Endothelial cell of umbilical vein (primary cell): ENCODE results near the gene PRR5L. TPM values are rescaled to one million over a fixed set of nuclear protein-coding genes. Genes with fewer than 3 reads are reported as not detected.

Experiments
- BruUV-seq: library from RNA; stranded (reverse); fragments of 400-500 nt; replicated peaks from 2 replicates; lab custom pipeline; 2021; lab: Mats Ljungman, UMichigan
- CTCF ChIA-PET: fragments of 300-600, 350-600 bp; sonication (Branson Sonifier 250); formaldehyde crosslinking; loops from one replicate; lab custom pipeline; 2021; ENCODE audit warnings: antibody characterized with exemption, inconsistent platforms; lab: Charles Lee
- POLR2A ChIA-PET: fragments of 300-600, 350-600 bp; sonication (Branson Sonifier 250); formaldehyde crosslinking; loops from one replicate; lab custom pipeline; 2021; ENCODE audit warnings: antibody characterized with exemption, inconsistent platforms; lab: Charles Lee
- DNase-seq: peaks from one replicate; pipeline ENCODE4 v3.0.0-alpha.2; 2011; ENCODE audit warnings: low read depth, low spot score
- FAIRE-seq: peaks from 2 replicates; lab custom pipeline; 2011; peaks lifted over from hg19 to GRCh38; lab: Jason Lieb, UNC
- H2AFZ ChIP-seq: 2 replicates; pipeline ENCODE4 v1.6.0; 2012; ENCODE audit warnings: low read depth, low read length, control low read depth, inconsistent platforms
- H3K27ac ChIP-seq: 2 replicates; pipeline ENCODE4 v1.5.1; 2011; ENCODE audit warnings: low read depth, mild to moderate bottlenecking, control low read depth, low read length, moderate library complexity; ENCODE audit not compliant: insufficient read depth
- H3K27me3 ChIP-seq, 2 experiments: 2 replicates each; pipeline versions ENCODE4 v1.6.0 to v1.6.1; 2011; ENCODE audit warnings: low read length in 2 of 2, mixed read lengths in 1 of 2; ENCODE audit not compliant: control insufficient read depth in 2 of 2, insufficient read depth in 2 of 2
- H3K36me3 ChIP-seq, 2 experiments: 2 replicates in 1 of 2; 3 replicates in 1 of 2; pipeline ENCODE4 v1.5.1; 2011; ENCODE audit warnings: low read length in 2 of 2, mild to moderate bottlenecking in 1 of 2, moderate library complexity in 1 of 2; ENCODE audit not compliant: control insufficient read depth in 2 of 2, insufficient read depth in 2 of 2; ENCODE audit errors: extremely low read depth in 1 of 2
- H3K4me1 ChIP-seq: 3 replicates; pipeline ENCODE4 v1.5.1; 2011; ENCODE audit warnings: mild to moderate bottlenecking, low read length; ENCODE audit not compliant: control insufficient read depth, insufficient read depth; ENCODE audit errors: extremely low read depth
- H3K4me2 ChIP-seq: 2 replicates; pipeline ENCODE4 v1.6.1; 2011; ENCODE audit warnings: low read length, control low read depth, mixed read lengths; ENCODE audit not compliant: insufficient read depth
- H3K4me3 ChIP-seq, 3 experiments: fragments of 200-600 bp in 1 of 3; sonication (generic), shearing (Covaris generic) in 1 of 3; replicated peaks in 1 of 3; 2 replicates each; pipeline ENCODE4 v1.5.1; 2011 to 2016; ENCODE audit warnings: control low read depth in 3 of 3, low read length in 3 of 3, mild to moderate bottlenecking in 2 of 3, inconsistent platforms in 1 of 3, low read depth in 1 of 3, moderate library complexity in 1 of 3; ENCODE audit not compliant: insufficient read depth in 1 of 3
- H3K79me2 ChIP-seq: 2 replicates; pipeline ENCODE4 v1.6.0; 2012; ENCODE audit warnings: low read length, inconsistent platforms; ENCODE audit not compliant: control insufficient read depth, insufficient read depth
- H3K9ac ChIP-seq: replicated peaks from 2 replicates; pipeline ENCODE3; 2011; ENCODE audit warnings: low read length, control low read depth; ENCODE audit not compliant: insufficient read depth; ENCODE audit errors: extremely low read depth
- H3K9me1 ChIP-seq: replicated peaks from 3 replicates; pipeline ENCODE4 v1.6.0; 2011; ENCODE audit warnings: mild to moderate bottlenecking, low read length; ENCODE audit not compliant: control insufficient read depth, insufficient read depth; ENCODE audit errors: extremely low read depth
- H3K9me3 ChIP-seq: replicated peaks from 2 replicates; pipeline ENCODE4 v1.5.1; 2012; ENCODE audit warnings: low read length, inconsistent platforms; ENCODE audit not compliant: control insufficient read depth, insufficient read depth
- H4K20me1 ChIP-seq: replicated peaks from 2 replicates; pipeline ENCODE3; 2011; ENCODE audit warnings: mild to moderate bottlenecking, low read length; ENCODE audit not compliant: control insufficient read depth, insufficient read depth; ENCODE audit errors: extremely low read depth
- EZH2 ChIP-seq: IDR thresholded peaks from 2 replicates; pipeline ENCODE4 v1.6.1; 2012; ENCODE audit warnings: borderline replicate concordance, low read depth, mild to moderate bottlenecking, moderate library complexity, low read length, inconsistent platforms; ENCODE audit not compliant: severe bottlenecking
- FOS ChIP-seq: IDR thresholded peaks from 2 replicates; pipeline ENCODE4 v1.6.1; 2011; ENCODE audit warnings: mild to moderate bottlenecking, low read length, moderate library complexity, borderline replicate concordance; ENCODE audit not compliant: insufficient read depth
- GATA2 ChIP-seq: IDR thresholded peaks from 2 replicates; pipeline ENCODE4 v1.7.0; 2011; ENCODE audit warnings: low read depth, mild to moderate bottlenecking, moderate library complexity, mixed read lengths, low read length; ENCODE audit not compliant: insufficient read length, insufficient read depth
- JUN ChIP-seq: IDR thresholded peaks from 2 replicates; pipeline ENCODE4 v1.6.1; 2011; ENCODE audit warnings: borderline replicate concordance, low read depth; ENCODE audit not compliant: insufficient read length, insufficient read depth
- MYC ChIP-seq: IDR thresholded peaks from one replicate; pipeline ENCODE4 v1.6.1; 2011; ENCODE audit warnings: mild to moderate bottlenecking, low read depth, low read length
- POLR2A ChIP-seq: IDR thresholded peaks from 2 replicates; pipeline ENCODE4 v1.6.1; 2012; ENCODE audit warnings: low read depth, mild to moderate bottlenecking, control low read depth, low read length
- POLR2AphosphoS5 ChIP-seq: IDR thresholded peaks from 2 replicates; pipeline ENCODE4 v1.6.1; 2012; ENCODE audit warnings: low read depth, mild to moderate bottlenecking, control low read depth, low read length, moderate library complexity; ENCODE audit not compliant: insufficient read depth
- dilution Hi-C: fragments of 300-500 bp; cut with MboI; formaldehyde crosslinking; loops from one replicate; pipeline ENCODE4 v1.15.0; 2019; ENCODE audit warnings: low sequenced_read_pairs; ENCODE audit not compliant: extremely low pct_ligation_motif_present
- intact Hi-C: fragments of 100-400 bp; cut with micrococcal nuclease; formaldehyde crosslinking; loops from one replicate; pipeline ENCODE4 v1.10.0; 2022
- polyA plus RNA-seq, 4 experiments: library from polyadenylated mRNA; depleted of rRNA in 3 of 4; stranded (reverse) in 3 of 4; unstranded in 1 of 4; fragments of >200 nt; gene quantifications; 2 replicates each; pipeline versions ENCODE4 v1.2.1 to v1.2.3, GENCODE V29; 2011 to 2012; ENCODE audit warnings: missing spikeins in 1 of 4
- total RNA-seq: library from RNA; stranded (reverse); gene quantifications from 2 replicates; pipeline ENCODE4 v1.2.3, GENCODE V29; 2021
- TF ChIP-seq, protein P1 (sequence below): IDR thresholded peaks from 2 replicates; pipeline ENCODE4 v1.6.1; 2011; ENCODE audit not compliant: insufficient read depth, insufficient read length
- TF ChIP-seq, protein P2 (sequence below), 2 donors: IDR thresholded peaks; 1 replicate in 1 of 2; 2 replicates in 1 of 2; pipeline ENCODE4 v1.5.1; 2011; ENCODE audit warnings: low read length in 2 of 2, mild to moderate bottlenecking in 2 of 2, moderate library complexity in 2 of 2, control low read depth in 1 of 2, inconsistent platforms in 1 of 2, low read depth in 1 of 2; ENCODE audit not compliant: insufficient read depth in 1 of 2; ENCODE audit errors: extremely low read depth in 1 of 2

PRR5L gene
- total and polyA plus RNA-seq, 2 donors (not counting 3 experiments of a cell fraction or from before 2014, with no cell fraction given): 2.5 to 6.1 TPM

DNA sequence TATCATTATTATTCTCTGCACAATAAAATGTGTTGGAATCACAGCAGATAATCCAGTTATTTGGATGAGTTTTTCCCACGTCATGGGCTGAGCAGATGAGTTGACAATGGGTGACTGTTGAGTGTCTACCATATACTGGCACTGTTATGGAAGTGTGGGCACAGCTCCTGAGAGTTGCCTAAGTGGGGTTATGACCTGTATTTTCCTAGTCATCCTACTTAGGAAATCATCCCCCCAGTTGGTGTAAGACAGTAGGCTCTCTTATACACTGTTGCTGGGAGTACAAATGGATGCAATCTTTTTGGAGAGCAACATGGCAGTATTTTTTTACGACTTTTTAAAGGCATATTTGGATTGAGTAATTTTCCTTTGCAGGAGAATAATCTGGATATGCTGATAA, 147.6 kb downstream of the PRR5L start:
- Histone ChIP-seq H3K79me2 (no peaks in the 10 kb centered on the region), H3K4me3 (no peak overlapping the region), H2AFZ (no peak overlapping the region), H3K9me3 (no peaks in the 10 kb centered on the region), H3K9ac (no peak overlapping the region), H3K36me3 (no peaks in the 10 kb centered on the region), H3K27ac (no peak overlapping the region), H4K20me1 (no peaks in the 10 kb centered on the region), H3K4me1 (no peaks in the 10 kb centered on the region), H3K9me1 (no peaks in the 10 kb centered on the region), H3K27me3 (no peaks in the 10 kb centered on the region), H3K4me2 (no peak overlapping the region)
- TF ChIP-seq JUN: no peak
- no peak for TF ChIP-seq EZH2
- TF ChIP-seq, protein P1, sequence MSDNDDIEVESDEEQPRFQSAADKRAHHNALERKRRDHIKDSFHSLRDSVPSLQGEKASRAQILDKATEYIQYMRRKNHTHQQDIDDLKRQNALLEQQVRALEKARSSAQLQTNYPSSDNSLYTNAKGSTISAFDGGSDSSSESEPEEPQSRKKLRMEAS: no peak
- TF ChIP-seq POLR2A: no peak
- no peak for TF ChIP-seq POLR2AphosphoS5
- no peak for TF ChIP-seq MYC
- no peak for TF ChIP-seq FOS
- TF ChIP-seq, protein P2, sequence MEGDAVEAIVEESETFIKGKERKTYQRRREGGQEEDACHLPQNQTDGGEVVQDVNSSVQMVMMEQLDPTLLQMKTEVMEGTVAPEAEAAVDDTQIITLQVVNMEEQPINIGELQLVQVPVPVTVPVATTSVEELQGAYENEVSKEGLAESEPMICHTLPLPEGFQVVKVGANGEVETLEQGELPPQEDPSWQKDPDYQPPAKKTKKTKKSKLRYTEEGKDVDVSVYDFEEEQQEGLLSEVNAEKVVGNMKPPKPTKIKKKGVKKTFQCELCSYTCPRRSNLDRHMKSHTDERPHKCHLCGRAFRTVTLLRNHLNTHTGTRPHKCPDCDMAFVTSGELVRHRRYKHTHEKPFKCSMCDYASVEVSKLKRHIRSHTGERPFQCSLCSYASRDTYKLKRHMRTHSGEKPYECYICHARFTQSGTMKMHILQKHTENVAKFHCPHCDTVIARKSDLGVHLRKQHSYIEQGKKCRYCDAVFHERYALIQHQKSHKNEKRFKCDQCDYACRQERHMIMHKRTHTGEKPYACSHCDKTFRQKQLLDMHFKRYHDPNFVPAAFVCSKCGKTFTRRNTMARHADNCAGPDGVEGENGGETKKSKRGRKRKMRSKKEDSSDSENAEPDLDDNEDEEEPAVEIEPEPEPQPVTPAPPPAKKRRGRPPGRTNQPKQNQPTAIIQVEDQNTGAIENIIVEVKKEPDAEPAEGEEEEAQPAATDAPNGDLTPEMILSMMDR (IDR thresholded peaks at IDR 0.05; ENCODE audit: extremely low read depth in 1 of 2, insufficient read depth in 1 of 2, low read depth in 1 of 2, low read length in 2 of 2): no peak
- TF ChIP-seq GATA2: no peak
- no peak for DNase-seq
- intact Hi-C loops: loop anchor here (1.0 kb wide), 1 partner anchor 42 kb away; no protein-coding TSS in a partner anchor
- ChIA-PET POLR2A (no interaction called here), CTCF (interaction anchor here (1.4 kb wide), 1 partner anchor 26 kb away, joined by 3 read pairs; no protein-coding TSS in a partner anchor)
- dilution Hi-C loops: no loop called here
- BruUV-seq: no TSS peak
- FAIRE-seq: no peak
